ENCODE results near the gene STARD13. TPM values are rescaled to one million over a fixed set of nuclear protein-coding genes. Genes with fewer than 3 reads are reported as not detected.

STARD13 gene
- total and polyA plus RNA-seq, 2 donors (not counting 1 experiment from before 2014, with no cell fraction given): 0.06 to 0.22 TPM

DNA sequence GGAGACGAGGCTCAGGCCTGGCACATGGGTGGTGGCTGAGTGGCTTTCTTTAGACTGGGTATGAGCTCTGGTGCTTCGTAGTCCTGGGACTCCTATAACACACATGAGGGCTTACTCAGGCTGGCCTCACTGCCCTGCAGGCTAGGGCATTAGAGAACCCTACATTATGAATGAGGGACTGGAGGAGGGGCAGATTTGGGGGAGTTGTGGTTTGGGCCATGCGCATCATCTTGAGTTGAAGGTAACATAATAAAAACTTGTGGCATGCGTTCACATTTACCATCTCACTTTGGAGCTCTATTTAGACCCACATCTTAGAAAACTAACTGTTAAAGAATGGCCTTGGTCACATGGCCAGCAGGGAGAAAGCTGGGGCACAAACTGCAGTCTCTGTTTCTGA lies 54.2 kb downstream of the STARD13 start:
- no peak overlapping the region for H3K27ac Mint-ChIP-seq
- peaks cover 4% of the 10 kb centered on the region for H3K9me3 Mint-ChIP-seq (ENCODE audit: insufficient read depth)
- CTCF ChIA-PET: interaction anchor here (6.1 kb wide), 1 partner anchor 492 kb away, joined by 52 read pairs; no protein-coding TSS in a partner anchor
- Histone ChIP-seq H3K4me1 (ENCODE audit: control insufficient read depth in 2 of 2, insufficient read depth in 2 of 2, low read length in 2 of 2) (no peaks in the 10 kb centered on the region), H3K79me2 (ENCODE audit: control insufficient read depth, insufficient read depth, low read length) (no peaks in the 10 kb centered on the region), H3K27me3 (replicated peaks in 1 of 4; ENCODE audit: control extremely low read depth in 1 of 4, control insufficient read depth in 3 of 4, insufficient read depth in 4 of 4, low read length in 3 of 4) (no peaks in the 10 kb centered on the region), H3K9ac (ENCODE audit: low read length) (no peak overlapping the region), H3K9me3 (ENCODE audit: control extremely low read depth in 1 of 3, control insufficient read depth in 2 of 3, insufficient read depth in 1 of 3, low read length in 2 of 3) (peaks cover 0 to 10% (median 6%) of the 10 kb centered on the region in 3 donors), H3K27ac (ENCODE audit: low read length in 2 of 2) (no peak overlapping the region), H3K4me3 (ENCODE audit: control extremely low read depth in 1 of 5, extremely low read depth in 1 of 5, insufficient read depth in 1 of 5, low read depth in 2 of 5, low read length in 4 of 5) (no peak overlapping the region), H2AFZ (ENCODE audit: insufficient read depth, low read depth, low read length, poor library complexity, severe bottlenecking) (no peak overlapping the region), H4K20me1 (ENCODE audit: control insufficient read depth, insufficient read depth, low read length, poor library complexity, severe bottlenecking) (no peaks in the 10 kb centered on the region), H3K4me2 (replicated peaks; ENCODE audit: low read depth, low read length, poor library complexity, severe bottlenecking) (no peak overlapping the region), H3K36me3 (replicated peaks in 1 of 2; ENCODE audit: control extremely low read depth in 1 of 2, control insufficient read depth in 1 of 2, extremely low read depth in 1 of 2, insufficient read depth in 2 of 2, low read length in 1 of 2) (no peaks in the 10 kb centered on the region)
- TF ChIP-seq EZH2 (IDR thresholded peaks at IDR 0.05; ENCODE audit: borderline replicate concordance, insufficient read depth, low read depth, low read length, poor library complexity, severe bottlenecking) (no peak), CTCF (IDR thresholded peaks at IDR 0.05) (no peak)
- peaks cover 3% of the 10 kb centered on the region for H3K4me1 Mint-ChIP-seq
- peaks cover 4% of the 10 kb centered on the region for H3K27me3 Mint-ChIP-seq
- no peak overlapping the region for H3K4me3 Mint-ChIP-seq
- 100% methylated on average over 2 of the region's 4 CpGs for WGBS (ENCODE audit: insufficient coverage)
- no peak for DNase-seq
- POLR2A ChIA-PET: no interaction called here
- ATAC-seq (ENCODE audit: low read depth): no peak
- intact Hi-C loops (cut with micrococcal nuclease): no loop called here

DNA sequence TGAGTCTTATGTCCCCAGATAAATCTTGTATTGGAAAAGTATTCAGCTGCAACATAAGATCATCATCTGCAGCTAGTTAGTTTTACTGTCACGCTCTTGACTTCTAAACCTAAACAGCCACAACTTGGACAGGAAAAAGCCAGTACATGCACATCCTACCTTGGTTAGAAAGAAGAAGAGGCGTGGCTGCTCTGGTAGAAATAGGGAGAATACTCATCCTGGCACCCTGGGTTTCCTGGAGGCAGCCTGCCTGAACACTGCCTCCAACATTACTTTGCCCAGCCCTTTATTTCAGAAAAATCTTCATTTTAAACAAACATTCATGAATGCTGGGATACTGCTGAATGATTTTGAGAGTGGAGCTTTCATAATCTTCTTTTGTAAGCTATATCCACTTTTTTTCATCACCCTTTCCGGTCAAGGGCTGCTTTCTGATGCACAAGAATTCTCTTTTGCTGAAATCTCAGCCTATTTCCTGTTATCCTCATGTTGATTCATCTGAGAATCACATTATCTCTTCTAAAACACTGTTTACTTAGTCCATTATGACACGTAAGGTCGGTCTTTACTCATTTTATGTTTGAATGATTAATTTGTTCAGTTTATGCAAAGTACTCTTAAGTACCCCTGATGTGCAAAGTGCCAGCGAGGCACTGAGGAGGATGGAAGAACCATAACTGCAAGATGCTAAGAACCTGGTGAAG lies 55.2 kb downstream of the STARD13 start:
- peaks cover 4% of the 10 kb centered on the region for H3K27me3 Mint-ChIP-seq
- no peak overlapping the region for H3K4me3 Mint-ChIP-seq
- H3K79me2 ChIP-seq (ENCODE audit: control insufficient read depth, insufficient read depth, low read length): no peaks in the 10 kb centered on the region
- no peaks in the 10 kb centered on the region for H3K4me1 ChIP-seq (ENCODE audit: control insufficient read depth in 2 of 2, insufficient read depth in 2 of 2, low read length in 2 of 2)
- DNase-seq: no peak
- H3K4me1 Mint-ChIP-seq: peaks cover 3% of the 10 kb centered on the region
- no peaks in the 10 kb centered on the region for H3K27me3 ChIP-seq (replicated peaks in 1 of 4; ENCODE audit: control extremely low read depth in 1 of 4, control insufficient read depth in 3 of 4, insufficient read depth in 4 of 4, low read length in 3 of 4)
- no peak overlapping the region for H3K4me3 ChIP-seq (ENCODE audit: control extremely low read depth in 1 of 5, extremely low read depth in 1 of 5, insufficient read depth in 1 of 5, low read depth in 2 of 5, low read length in 4 of 5)
- H3K9me3 ChIP-seq (ENCODE audit: control extremely low read depth in 1 of 3, control insufficient read depth in 2 of 3, insufficient read depth in 1 of 3, low read length in 2 of 3): peaks cover 0 to 10% (median 6%) of the 10 kb centered on the region in 3 donors
- no peak overlapping the region for H3K9ac ChIP-seq (ENCODE audit: low read length)
- POLR2A ChIA-PET: no interaction called here
- no peak overlapping the region for H3K4me2 ChIP-seq (replicated peaks; ENCODE audit: low read depth, low read length, poor library complexity, severe bottlenecking)
- intact Hi-C loops (cut with micrococcal nuclease): no loop called here
- no peak for ATAC-seq (ENCODE audit: low read depth)
- peaks cover 4% of the 10 kb centered on the region for H3K9me3 Mint-ChIP-seq (ENCODE audit: insufficient read depth)
- CTCF ChIA-PET: interaction anchor here (1.0 to 6.1 kb wide), 3 partner anchors 8 to 493 kb away, joined by 4 to 52 read pairs (median 4); no protein-coding TSS in a partner anchor
- no CpG with 5 or more reads among the region's 6 CpGs for WGBS (ENCODE audit: insufficient coverage)
- H3K27ac ChIP-seq (ENCODE audit: low read length in 2 of 2): no peak overlapping the region
- H3K27ac Mint-ChIP-seq: no peak overlapping the region
- no peak for TF ChIP-seq CTCF (IDR thresholded peaks at IDR 0.05)
- no peak for TF ChIP-seq EZH2 (IDR thresholded peaks at IDR 0.05; ENCODE audit: borderline replicate concordance, insufficient read depth, low read depth, low read length, poor library complexity, severe bottlenecking)
- no peaks in the 10 kb centered on the region for H3K36me3 ChIP-seq (replicated peaks in 1 of 2; ENCODE audit: control extremely low read depth in 1 of 2, control insufficient read depth in 1 of 2, extremely low read depth in 1 of 2, insufficient read depth in 2 of 2, low read length in 1 of 2)
- no peaks in the 10 kb centered on the region for H4K20me1 ChIP-seq (ENCODE audit: control insufficient read depth, insufficient read depth, low read length, poor library complexity, severe bottlenecking)
- H2AFZ ChIP-seq (ENCODE audit: insufficient read depth, low read depth, low read length, poor library complexity, severe bottlenecking): no peak overlapping the region

Measured in B cell (primary cell).